ENCODE data around the gene FAM184B.

FAM184B gene

GRCh38 chr4:17589355-17589754 is 192.1 kb downstream of the FAM184B start:
- Histone ChIP-seq H3K4ac (ENCODE audit: low read depth in 1 of 2, low read length in 2 of 2) (no peak overlapping the region), H3K79me1 (replicated peaks; ENCODE audit: low read length, poor library complexity, severe bottlenecking) (peaks cover 25% of the 10 kb centered on the region), H3K4me3 (ENCODE audit: insufficient read depth in 1 of 2, low read depth in 1 of 2, low read length in 2 of 2) (no peak overlapping the region), H2BK15ac (ENCODE audit: low read depth, poor library complexity, severe bottlenecking) (no peak overlapping the region), H2AK5ac (ENCODE audit: low read length, severe bottlenecking) (no peak overlapping the region), H3K27me3 (ENCODE audit: control insufficient read depth in 1 of 2, insufficient read depth in 1 of 2, low read length in 2 of 2) (no peaks in the 10 kb centered on the region), H3K27ac (ENCODE audit: low read length, poor library complexity, severe bottlenecking) (no peak overlapping the region), H3K23ac (ENCODE audit: low read length in 2 of 2) (no peak overlapping the region), H4K91ac (ENCODE audit: low read length) (no peak overlapping the region), H3K14ac (ENCODE audit: low read length in 2 of 2) (no peak overlapping the region), H3K9me3 (ENCODE audit: control insufficient read depth, low read length) (no peaks in the 10 kb centered on the region), H2BK120ac (ENCODE audit: low read depth, low read length) (no peak overlapping the region), H3K9ac (ENCODE audit: low read length) (no peak overlapping the region), H2BK12ac (ENCODE audit: low read length in 2 of 2) (no peak overlapping the region), H3K4me1 (ENCODE audit: control insufficient read depth, insufficient read depth, low read depth, low read length) (no peaks in the 10 kb centered on the region), H2BK5ac (ENCODE audit: low read depth, low read length, poor library complexity, severe bottlenecking) (no peak overlapping the region), H4K8ac (ENCODE audit: low read length) (no peak overlapping the region), H3K18ac (ENCODE audit: low read depth in 1 of 2, low read length in 2 of 2) (no peak overlapping the region), H3K36me3 (ENCODE audit: control insufficient read depth in 1 of 2, insufficient read depth in 2 of 2, low read depth in 1 of 2, low read length in 2 of 2) (peaks cover 38 to 94% of the 10 kb centered on the region in 2 experiments), H2AFZ (ENCODE audit: low read depth, low read length) (no peak overlapping the region), H3K4me2 (ENCODE audit: low read length, poor library complexity, severe bottlenecking) (no peak overlapping the region)
- no CpG with 5 or more reads among the region's 3 CpGs for WGBS
- DNase-seq: no peak

GRCh38 chr4:17587094-17587822 is 194.2 kb downstream of the FAM184B start:
- Histone ChIP-seq H2AFZ (ENCODE audit: low read depth, low read length) (no peak overlapping the region), H2AK5ac (ENCODE audit: low read length, severe bottlenecking) (no peak overlapping the region), H4K91ac (ENCODE audit: low read length) (no peak overlapping the region), H3K4ac (ENCODE audit: low read depth in 1 of 2, low read length in 2 of 2) (no peak overlapping the region), H2BK120ac (ENCODE audit: low read depth, low read length) (no peak overlapping the region), H2BK15ac (ENCODE audit: low read depth, poor library complexity, severe bottlenecking) (no peak overlapping the region), H3K23ac (ENCODE audit: low read length in 2 of 2) (no peak overlapping the region), H3K27ac (ENCODE audit: low read length, poor library complexity, severe bottlenecking) (no peak overlapping the region), H3K18ac (ENCODE audit: low read depth in 1 of 2, low read length in 2 of 2) (no peak overlapping the region), H3K4me1 (ENCODE audit: control insufficient read depth, insufficient read depth, low read depth, low read length) (no peaks in the 10 kb centered on the region), H3K14ac (ENCODE audit: low read length in 2 of 2) (no peak overlapping the region), H3K36me3 (ENCODE audit: control insufficient read depth in 1 of 2, insufficient read depth in 2 of 2, low read depth in 1 of 2, low read length in 2 of 2) (peaks cover 54 to 96% of the 10 kb centered on the region in 2 experiments), H3K9me3 (ENCODE audit: control insufficient read depth, low read length) (no peaks in the 10 kb centered on the region), H3K4me3 (ENCODE audit: insufficient read depth in 1 of 2, low read depth in 1 of 2, low read length in 2 of 2) (no peak overlapping the region), H3K79me1 (replicated peaks; ENCODE audit: low read length, poor library complexity, severe bottlenecking) (peaks cover 28% of the 10 kb centered on the region), H3K27me3 (ENCODE audit: control insufficient read depth in 1 of 2, insufficient read depth in 1 of 2, low read length in 2 of 2) (no peaks in the 10 kb centered on the region), H2BK5ac (ENCODE audit: low read depth, low read length, poor library complexity, severe bottlenecking) (no peak overlapping the region), H4K8ac (ENCODE audit: low read length) (no peak overlapping the region), H3K9ac (ENCODE audit: low read length) (no peak overlapping the region), H3K4me2 (ENCODE audit: low read length, poor library complexity, severe bottlenecking) (no peak overlapping the region), H2BK12ac (ENCODE audit: low read length in 2 of 2) (no peak overlapping the region)
- no peak for DNase-seq
- 98% methylated on average over 8 of the region's 9 CpGs for WGBS

GRCh38 chr4:17584521-17585213 is 196.8 kb downstream of the FAM184B start:
- H3K4me1 ChIP-seq (ENCODE audit: control insufficient read depth, insufficient read depth, low read depth, low read length): no peaks in the 10 kb centered on the region
- H4K8ac ChIP-seq (ENCODE audit: low read length): no peak overlapping the region
- no peak overlapping the region for H3K4ac ChIP-seq (ENCODE audit: low read depth in 1 of 2, low read length in 2 of 2)
- H2BK15ac ChIP-seq (ENCODE audit: low read depth, poor library complexity, severe bottlenecking): no peak overlapping the region
- no peak overlapping the region for H3K4me2 ChIP-seq (ENCODE audit: low read length, poor library complexity, severe bottlenecking)
- no peak overlapping the region for H2BK120ac ChIP-seq (ENCODE audit: low read depth, low read length)
- no peaks in the 10 kb centered on the region for H3K9me3 ChIP-seq (ENCODE audit: control insufficient read depth, low read length)
- WGBS: 87% methylated on average over 10 of the region's 10 CpGs
- no peak overlapping the region for H3K4me3 ChIP-seq (ENCODE audit: insufficient read depth in 1 of 2, low read depth in 1 of 2, low read length in 2 of 2)
- H3K27ac ChIP-seq (ENCODE audit: low read length, poor library complexity, severe bottlenecking): no peak overlapping the region
- H3K14ac ChIP-seq (ENCODE audit: low read length in 2 of 2): no peak overlapping the region
- no peak for DNase-seq
- no peak overlapping the region for H2BK12ac ChIP-seq (ENCODE audit: low read length in 2 of 2)
- no peak overlapping the region for H2AK5ac ChIP-seq (ENCODE audit: low read length, severe bottlenecking)
- H2BK5ac ChIP-seq (ENCODE audit: low read depth, low read length, poor library complexity, severe bottlenecking): no peak overlapping the region
- H3K23ac ChIP-seq (ENCODE audit: low read length in 2 of 2): no peak overlapping the region
- H3K18ac ChIP-seq (ENCODE audit: low read depth in 1 of 2, low read length in 2 of 2): no peak overlapping the region
- peaks cover 48 to 94% of the 10 kb centered on the region in 2 experiments for H3K36me3 ChIP-seq (ENCODE audit: control insufficient read depth in 1 of 2, insufficient read depth in 2 of 2, low read depth in 1 of 2, low read length in 2 of 2)
- H3K9ac ChIP-seq (ENCODE audit: low read length): no peak overlapping the region
- H2AFZ ChIP-seq (ENCODE audit: low read depth, low read length): no peak overlapping the region
- peaks cover 28% of the 10 kb centered on the region for H3K79me1 ChIP-seq (replicated peaks; ENCODE audit: low read length, poor library complexity, severe bottlenecking)
- H4K91ac ChIP-seq (ENCODE audit: low read length): no peak overlapping the region
- H3K27me3 ChIP-seq (ENCODE audit: control insufficient read depth in 1 of 2, insufficient read depth in 1 of 2, low read length in 2 of 2): no peaks in the 10 kb centered on the region

- H2BK120ac ChIP-seq (ENCODE audit: low read depth, low read length): no peak overlapping the region
- no peak overlapping the region for H2AFZ ChIP-seq (ENCODE audit: low read depth, low read length)
- DNase-seq: no peak
- no peak overlapping the region for H3K18ac ChIP-seq (ENCODE audit: low read depth in 1 of 2, low read length in 2 of 2)
- H2AK5ac ChIP-seq (ENCODE audit: low read length, severe bottlenecking): no peak overlapping the region
- no peak overlapping the region for H3K23ac ChIP-seq (ENCODE audit: low read length in 2 of 2)
- H3K14ac ChIP-seq (ENCODE audit: low read length in 2 of 2): no peak overlapping the region
- H3K4me1 ChIP-seq (ENCODE audit: control insufficient read depth, insufficient read depth, low read depth, low read length): no peaks in the 10 kb centered on the region
- H3K79me1 ChIP-seq (replicated peaks; ENCODE audit: low read length, poor library complexity, severe bottlenecking): peaks cover 26% of the 10 kb centered on the region
- H3K4me3 ChIP-seq (ENCODE audit: insufficient read depth in 1 of 2, low read depth in 1 of 2, low read length in 2 of 2): no peak overlapping the region
- no peaks in the 10 kb centered on the region for H3K9me3 ChIP-seq (ENCODE audit: control insufficient read depth, low read length)
- H3K36me3 ChIP-seq (ENCODE audit: control insufficient read depth in 1 of 2, insufficient read depth in 2 of 2, low read depth in 1 of 2, low read length in 2 of 2): peaks cover 45 to 86% of the 10 kb centered on the region in 2 experiments
- H2BK5ac ChIP-seq (ENCODE audit: low read depth, low read length, poor library complexity, severe bottlenecking): no peak overlapping the region
- no peak overlapping the region for H3K4me2 ChIP-seq (ENCODE audit: low read length, poor library complexity, severe bottlenecking)
- no peaks in the 10 kb centered on the region for H3K27me3 ChIP-seq (ENCODE audit: control insufficient read depth in 1 of 2, insufficient read depth in 1 of 2, low read length in 2 of 2)
- no peak overlapping the region for H3K9ac ChIP-seq (ENCODE audit: low read length)
- H4K91ac ChIP-seq (ENCODE audit: low read length): no peak overlapping the region
- no peak overlapping the region for H2BK12ac ChIP-seq (ENCODE audit: low read length in 2 of 2)
- no peak overlapping the region for H3K27ac ChIP-seq (ENCODE audit: low read length, poor library complexity, severe bottlenecking)
- H3K4ac ChIP-seq (ENCODE audit: low read depth in 1 of 2, low read length in 2 of 2): no peak overlapping the region
- no peak overlapping the region for H4K8ac ChIP-seq (ENCODE audit: low read length)
- 87% methylated on average over 4 of the region's 4 CpGs for WGBS
- H2BK15ac ChIP-seq (ENCODE audit: low read depth, poor library complexity, severe bottlenecking): no peak overlapping the region
Observed at GRCh38 chr4:17583941-17584340, 197.5 kb downstream of the FAM184B start.
